SK-N-SH treated with all-trans-retinoic acid at 6 μM for 48 hours (cell line): ENCODE results near the gene PAFAH1B2.

ENCODE experiments used
- ARNTL ChIP-seq: fragments of 450-650 bp; formaldehyde crosslinking; IDR thresholded peaks from 2 replicates; pipeline ENCODE4 v1.5.0; 2020; ENCODE audit warnings: low read depth, mild to moderate bottlenecking, moderate library complexity, borderline replicate concordance
- CREB5 ChIP-seq: fragments of 250-450 bp; sonication (Bioruptor Pico); IDR thresholded peaks from 2 replicates; pipeline ENCODE4 v1.5.1; 2020; ENCODE audit warnings: low read depth, mild to moderate bottlenecking, moderate library complexity
- CSRNP3 ChIP-seq: fragments of 250-450 bp; sonication (Bioruptor Pico); IDR thresholded peaks from 2 replicates; pipeline ENCODE4 v1.5.1; 2021; ENCODE audit warnings: mild to moderate bottlenecking, moderate library complexity
- ISL1 ChIP-seq: fragments of 250-450 bp; sonication (Bioruptor Pico); IDR thresholded peaks from 2 replicates; pipeline ENCODE4 v2.1.2; 2022; ENCODE audit warnings: mild to moderate bottlenecking, moderate library complexity
- PATZ1 ChIP-seq: fragments of 250-450 bp; sonication (Bioruptor Pico); IDR thresholded peaks from 2 replicates; pipeline ENCODE4 v1.8.0; 2020; ENCODE audit warnings: mild to moderate bottlenecking, moderate library complexity, borderline replicate concordance
- RARB ChIP-seq: fragments of 250-450 bp; sonication (Bioruptor Pico); IDR thresholded peaks from 2 replicates; pipeline ENCODE4 v1.8.0; 2021; ENCODE audit warnings: mild to moderate bottlenecking, moderate library complexity
- SNAI2 ChIP-seq: fragments of 250-450 bp; sonication (Bioruptor Pico); IDR thresholded peaks from 2 replicates; pipeline ENCODE4 v1.5.0; 2020; ENCODE audit warnings: mild to moderate bottlenecking, moderate library complexity
- TCF4 ChIP-seq: fragments of 250-450 bp; sonication (Bioruptor Pico); IDR thresholded peaks from 2 replicates; pipeline ENCODE4 v1.8.0; 2021; ENCODE audit warnings: mild to moderate bottlenecking, moderate library complexity, borderline replicate concordance
- ZC3H10 ChIP-seq: fragments of 250-450 bp; sonication (Bioruptor Pico); IDR thresholded peaks from 2 replicates; pipeline ENCODE4 v1.5.1; 2021; ENCODE audit warnings: mild to moderate bottlenecking, moderate library complexity
- ZFP3 ChIP-seq: fragments of 250-450 bp; sonication (Bioruptor Pico); IDR thresholded peaks from 2 replicates; pipeline ENCODE4 v1.5.0; 2020; ENCODE audit warnings: mild to moderate bottlenecking, moderate library complexity
- ZFP30 ChIP-seq: fragments of 450-650 bp; formaldehyde crosslinking; IDR thresholded peaks from 2 replicates; pipeline ENCODE4 v1.5.0; 2022; ENCODE audit warnings: mild to moderate bottlenecking, moderate library complexity
- ZNF565 ChIP-seq: fragments of 450-650 bp; formaldehyde crosslinking; conservative IDR thresholded peaks from 2 replicates; pipeline ENCODE4 v1.5.0; 2020; ENCODE audit warnings: low read depth, mild to moderate bottlenecking, moderate library complexity
- ZNF70 ChIP-seq: fragments of 450-650 bp; formaldehyde crosslinking; IDR thresholded peaks from 2 replicates; pipeline ENCODE4 v1.5.0; 2020; ENCODE audit warnings: mild to moderate bottlenecking, moderate library complexity

GRCh38 chr11:117219995-117220394 lies 75.9 kb downstream of the PAFAH1B2 start:
- TF ChIP-seq CREB5, result no peak
- no peak for TF ChIP-seq ZNF565
- TF ChIP-seq ZFP3 (CRISPR knock-in tag), result no peak
- no peak for TF ChIP-seq ZFP30
- no peak for TF ChIP-seq PATZ1 (CRISPR knock-in tag)
- TF ChIP-seq ISL1 (CRISPR knock-in tag), result no peak
- no peak for TF ChIP-seq SNAI2 (CRISPR knock-in tag)
- TF ChIP-seq ZNF70, result no peak
- no peak for TF ChIP-seq RARB (CRISPR knock-in tag)
- no peak for TF ChIP-seq TCF4
- no peak for TF ChIP-seq CSRNP3 (CRISPR knock-in tag)
- no peak for TF ChIP-seq ARNTL (CRISPR knock-in tag)
- no peak for TF ChIP-seq ZC3H10 (CRISPR knock-in tag)
